Activated CD4-positive, alpha-beta T cell treated with anti-CD3 and anti-CD28 coated beads for 36 hours (primary cell): Measurements from ENCODE around the gene PXDC1. TPM values are rescaled to one million over a fixed set of nuclear protein-coding genes. Genes with fewer than 3 reads are reported as not detected.
"Not testable (repeated sequence)": the region's sequence is repeated elsewhere in the genome, so short reads cannot be mapped to it uniquely, and the experiment has no call there.

Experiments used
- ATAC-seq: fragments of 200-7000 bp; cut with Tn5 transposase; one replicate; pipeline ENCODE4 v1.10.0; 2021; ENCODE audit warnings: mild to moderate bottlenecking, moderate library complexity
- CTCF ChIA-PET: fragments of 350-600 bp; sonication (Branson Sonifier 250); formaldehyde crosslinking; loops from one replicate; lab custom pipeline; 2021; ENCODE audit warnings: antibody characterized with exemption; lab: Charles Lee
- POLR2A ChIA-PET: fragments of 350-600 bp; sonication (Branson Sonifier 250); formaldehyde crosslinking; loops from one replicate; lab custom pipeline; 2021; ENCODE audit warnings: antibody characterized with exemption, inconsistent platforms; lab: Charles Lee
- DNase-seq: peaks from one replicate; pipeline ENCODE4 v3.0.0-alpha.2; 2020
- H3K27ac Mint-ChIP-seq: one replicate; pipeline ENCODE4 v1.8.0; 2021; ENCODE audit warnings: mixed read lengths
- H3K27me3 Mint-ChIP-seq: one replicate; pipeline ENCODE4 v1.8.0; 2021; ENCODE audit warnings: mixed read lengths
- H3K36me3 Mint-ChIP-seq: one replicate; pipeline ENCODE4 v1.8.0; 2021; ENCODE audit warnings: low read depth, mixed read lengths
- H3K4me1 Mint-ChIP-seq: one replicate; pipeline ENCODE4 v1.8.0; 2021; ENCODE audit warnings: mixed read lengths
- H3K4me3 Mint-ChIP-seq: one replicate; pipeline ENCODE4 v1.8.0; 2021; ENCODE audit warnings: mild to moderate bottlenecking, moderate library complexity, mixed read lengths
- H3K9me3 Mint-ChIP-seq: one replicate; pipeline ENCODE4 v1.8.0; 2021; ENCODE audit warnings: low read depth, mixed read lengths
- intact Hi-C, 2 experiments: fragments of 100-400 bp; cut with DNase I in 1 of 2; cut with micrococcal nuclease in 1 of 2; formaldehyde crosslinking; loops; one replicate each; pipeline versions ENCODE4 v1.14.2 to v1.15.1; 2022 to 2024; cut with DNase I, micrococcal nuclease
- total RNA-seq, 2 experiments: library from RNA; stranded (reverse); gene quantifications; one replicate each; pipeline ENCODE4 v1.2.3, GENCODE V29; 2021

The PXDC1 gene
- total RNA-seq, 2 experiments from 2014 or later, result 1.6 to 2.4 TPM

DNA sequence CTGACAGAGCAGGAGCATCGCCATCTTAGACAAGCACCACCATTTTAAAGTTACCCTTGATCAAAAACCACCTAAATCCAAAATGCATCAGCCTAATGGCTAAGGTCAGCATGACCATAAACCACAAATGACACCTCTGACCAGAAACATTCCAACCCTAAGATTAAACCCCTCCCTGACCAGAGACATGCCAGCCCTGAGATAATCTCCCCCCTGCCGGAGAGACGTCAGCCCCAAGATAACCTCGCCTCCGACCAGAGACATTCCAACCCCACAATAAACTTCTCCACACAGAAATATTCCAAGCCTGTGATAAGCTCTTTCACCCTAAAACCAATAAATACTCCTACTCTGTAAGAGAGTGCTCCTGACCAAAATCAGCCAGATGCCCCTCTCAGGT lies 53.5 kb downstream of the PXDC1 start:
- H3K4me1 Mint-ChIP-seq, result no peaks in the 10 kb centered on the region
- peaks cover 6% of the 10 kb centered on the region for H3K9me3 Mint-ChIP-seq
- intact Hi-C loops, result no loop called here
- DNase-seq (no peak), ATAC-seq (no peak)
- peaks cover 12% of the 10 kb centered on the region for H3K27me3 Mint-ChIP-seq
- ChIA-PET POLR2A (no interaction called here), CTCF (no interaction called here)
- H3K36me3 Mint-ChIP-seq, result no peaks in the 10 kb centered on the region
- H3K27ac Mint-ChIP-seq, result no peak overlapping the region
- H3K4me3 Mint-ChIP-seq, result no peak overlapping the region

DNA sequence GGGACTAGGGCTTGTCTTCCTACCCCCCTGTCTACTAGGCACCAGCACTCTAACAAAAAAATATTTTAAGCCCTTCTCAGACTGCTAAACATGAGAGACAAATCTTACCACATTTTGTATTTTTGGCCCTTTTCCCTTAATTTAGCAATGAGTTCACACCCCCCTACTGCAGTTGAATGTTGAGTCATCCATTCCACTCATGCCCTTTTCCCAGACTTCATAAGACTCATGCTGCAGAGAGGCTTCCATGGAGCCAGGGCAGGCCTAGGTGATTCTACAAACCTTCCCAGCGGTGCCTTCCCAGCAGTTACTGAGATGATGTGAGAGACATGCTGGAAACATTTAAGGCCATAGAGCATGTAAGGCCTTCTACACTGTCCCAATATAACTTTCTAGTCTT lies 53.9 kb downstream of the PXDC1 start:
- no peak for DNase-seq
- H3K4me1 Mint-ChIP-seq, result no peaks in the 10 kb centered on the region
- H3K4me3 Mint-ChIP-seq, result no peak overlapping the region
- no peak overlapping the region for H3K27ac Mint-ChIP-seq
- ChIA-PET POLR2A (no interaction called here), CTCF (no interaction called here)
- peaks cover 10% of the 10 kb centered on the region for H3K27me3 Mint-ChIP-seq
- intact Hi-C loops, result no loop called here
- ATAC-seq, result no peak
- H3K9me3 Mint-ChIP-seq, result peaks cover 6% of the 10 kb centered on the region
- H3K36me3 Mint-ChIP-seq, result no peaks in the 10 kb centered on the region

DNA sequence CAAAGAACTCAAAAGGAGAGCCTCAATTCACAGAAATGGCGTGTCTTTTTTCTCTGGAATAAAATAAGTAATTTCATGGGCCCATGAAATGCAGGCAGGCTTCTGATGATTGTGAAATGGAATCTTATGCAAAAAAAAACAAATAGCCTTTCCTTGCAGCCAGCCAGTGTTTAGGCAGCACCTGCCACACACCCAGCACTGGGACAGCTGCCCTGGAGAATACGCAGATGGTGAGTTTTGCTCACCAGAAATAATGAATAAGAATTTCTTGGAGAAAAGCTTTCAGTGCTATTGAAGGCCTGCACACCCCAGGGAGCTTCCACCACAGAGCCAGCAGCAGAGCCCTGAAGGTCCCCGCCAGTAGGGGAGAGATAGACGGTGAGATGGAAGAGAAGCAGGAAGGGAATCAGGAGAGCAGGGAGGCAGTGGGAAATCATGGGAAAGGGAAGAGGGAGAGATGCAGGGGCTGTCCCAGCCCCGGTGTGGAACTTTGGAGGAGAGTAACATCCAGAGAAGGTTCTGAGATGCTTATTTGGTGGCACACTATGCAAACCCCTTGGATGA lies 54.9 kb downstream of the PXDC1 start:
- no peak overlapping the region for H3K27ac Mint-ChIP-seq

DNA sequence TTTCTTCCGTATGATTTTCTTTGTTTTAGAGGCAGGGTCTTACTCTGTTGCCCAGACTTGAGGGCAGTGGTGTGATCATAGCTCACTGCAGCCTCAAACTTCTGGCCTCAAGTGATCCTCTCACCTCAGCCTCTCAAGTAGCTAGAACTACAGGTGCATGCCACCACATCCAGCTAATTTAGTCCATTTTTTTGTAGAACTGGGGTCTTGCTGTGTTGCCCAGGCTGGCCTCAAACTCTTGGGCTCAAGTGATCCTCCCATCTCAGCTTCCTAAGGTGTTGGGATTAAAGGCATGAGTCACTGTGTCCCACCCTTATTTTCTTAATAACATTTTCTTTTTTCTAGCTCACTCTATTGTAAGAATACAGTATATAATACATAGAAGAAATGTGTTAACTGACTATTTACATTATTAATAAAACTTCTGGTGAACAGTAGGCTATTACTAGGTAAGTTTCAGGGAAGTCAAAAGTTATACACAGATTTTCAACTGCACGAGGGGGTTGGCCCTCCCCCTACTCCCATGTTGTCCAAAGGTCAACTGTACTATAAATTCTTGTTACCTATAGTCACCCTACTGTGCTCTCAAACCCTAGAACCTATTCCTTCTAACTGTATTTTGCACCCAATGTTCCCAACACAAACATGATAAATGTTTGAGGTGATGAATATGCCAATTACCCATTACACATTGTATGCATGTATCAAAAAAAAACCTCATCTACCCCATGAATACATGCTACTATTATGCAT lies 56.3 kb downstream of the PXDC1 start:
- H3K9me3 Mint-ChIP-seq, result peaks cover 6% of the 10 kb centered on the region
- no peak overlapping the region for H3K27ac Mint-ChIP-seq
- intact Hi-C loops, result no loop called here
- H3K4me3 Mint-ChIP-seq, result no peak overlapping the region
- POLR2A ChIA-PET, result interaction anchor here (0.6 kb wide), 1 partner anchor 949 kb away, joined by 5 read pairs; no protein-coding TSS in a partner anchor
- ATAC-seq (no peak), DNase-seq (no peak)
- CTCF ChIA-PET, result no interaction called here
- peaks cover 9% of the 10 kb centered on the region for H3K27me3 Mint-ChIP-seq
- H3K36me3 Mint-ChIP-seq, result no peaks in the 10 kb centered on the region
- H3K4me1 Mint-ChIP-seq, result no peaks in the 10 kb centered on the region

More for the DNA sequence above, 54.9 kb downstream of the PXDC1 start:
- ATAC-seq (no peak), DNase-seq (no peak)
- ChIA-PET POLR2A (no interaction called here), CTCF (no interaction called here)
- Mint-ChIP-seq H3K27me3 (peaks cover 9% of the 10 kb centered on the region), H3K36me3 (no peaks in the 10 kb centered on the region), H3K9me3 (peaks cover 6% of the 10 kb centered on the region), H3K4me1 (no peaks in the 10 kb centered on the region), H3K4me3 (no peak overlapping the region)
- intact Hi-C loops, result no loop called here

DNA sequence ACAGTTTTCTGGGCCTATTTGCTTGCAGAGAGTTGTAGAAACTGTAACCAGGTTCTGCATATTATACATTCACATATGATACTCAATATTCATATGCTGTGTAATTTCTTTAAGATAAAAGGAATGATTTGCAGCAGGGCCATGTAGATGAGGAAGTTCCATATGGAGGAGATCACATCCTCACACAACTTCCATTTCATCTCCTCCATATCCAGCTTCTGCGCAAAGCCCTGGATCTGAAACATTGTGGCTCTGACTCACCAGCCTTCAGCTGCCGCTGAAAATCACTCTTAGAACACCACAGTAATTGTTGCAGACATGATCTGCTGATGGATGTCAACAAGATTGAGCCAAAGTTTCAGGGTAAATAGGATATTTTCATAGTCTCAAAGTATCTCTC lies 57.7 kb downstream of the PXDC1 start:
- Mint-ChIP-seq H3K27me3 (peaks cover 9% of the 10 kb centered on the region), H3K36me3 (no peaks in the 10 kb centered on the region), H3K9me3 (peaks cover 3% of the 10 kb centered on the region), H3K27ac (no peak overlapping the region), H3K4me1 (no peaks in the 10 kb centered on the region), H3K4me3 (no peak overlapping the region)
- CTCF ChIA-PET, result interaction anchor here (0.5 to 1.2 kb wide), 3 partner anchors 14 to 307 kb away, joined by 3 read pairs; no protein-coding TSS in a partner anchor
- DNase-seq, result no peak
- ATAC-seq, result no peak
- POLR2A ChIA-PET, result no interaction called here
- intact Hi-C loops, result no loop called here

DNA sequence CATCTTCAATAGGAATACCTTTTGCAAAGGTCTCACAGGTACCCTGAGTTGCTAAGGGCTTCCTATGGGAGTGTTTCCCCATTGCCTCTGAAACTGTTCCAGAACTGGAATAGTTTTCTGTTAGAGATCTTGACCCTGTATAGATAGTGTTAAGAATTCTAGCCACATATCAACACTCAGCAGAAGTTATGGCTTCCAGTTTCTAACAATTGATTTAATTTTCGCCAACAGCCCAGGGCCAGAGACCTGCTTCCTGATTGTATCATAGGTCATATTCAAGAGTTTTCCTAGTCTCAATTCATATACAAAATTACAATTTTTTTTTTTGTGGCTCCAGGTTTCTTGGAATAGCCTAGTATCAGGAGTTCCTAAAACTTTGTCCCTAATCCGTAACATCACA lies 61.0 kb downstream of the PXDC1 start:
- CTCF ChIA-PET, result no interaction called here
- Mint-ChIP-seq H3K36me3 (no peaks in the 10 kb centered on the region), H3K27ac (no peak overlapping the region), H3K27me3 (peaks cover 6% of the 10 kb centered on the region), H3K9me3 (no peaks in the 10 kb centered on the region), H3K4me3 (no peak overlapping the region), H3K4me1 (no peaks in the 10 kb centered on the region)
- intact Hi-C loops, result no loop called here
- no peak for ATAC-seq
- POLR2A ChIA-PET, result no interaction called here
- no peak for DNase-seq

DNA sequence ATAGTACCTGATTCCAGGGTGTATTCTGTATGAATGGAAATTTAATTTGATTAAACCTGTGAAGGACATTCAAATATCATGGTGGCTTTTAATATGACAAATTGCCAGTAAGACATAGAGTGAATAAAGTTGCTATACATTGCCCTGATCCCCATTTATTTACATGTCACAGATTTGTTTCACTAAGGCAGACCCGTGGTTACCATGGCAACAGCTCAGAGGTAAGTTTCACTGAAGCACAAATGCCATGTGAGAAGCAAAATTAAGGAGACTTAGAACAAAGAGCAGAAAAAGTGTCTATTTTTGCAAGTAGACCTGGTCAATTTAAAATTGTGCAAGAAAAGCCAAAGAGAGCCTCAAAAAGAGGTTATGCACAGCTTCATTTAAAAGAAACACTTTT lies 63.7 kb downstream of the PXDC1 start:
- no peak overlapping the region for H3K4me3 Mint-ChIP-seq
- ChIA-PET POLR2A (no interaction called here), CTCF (no interaction called here)
- H3K36me3 Mint-ChIP-seq, result no peaks in the 10 kb centered on the region
- H3K27me3 Mint-ChIP-seq, result peaks cover 5% of the 10 kb centered on the region
- intact Hi-C loops, result no loop called here
- no peak for ATAC-seq
- H3K27ac Mint-ChIP-seq, result no peak overlapping the region
- DNase-seq, result no peak
- no peaks in the 10 kb centered on the region for H3K4me1 Mint-ChIP-seq
- no peaks in the 10 kb centered on the region for H3K9me3 Mint-ChIP-seq

DNA sequence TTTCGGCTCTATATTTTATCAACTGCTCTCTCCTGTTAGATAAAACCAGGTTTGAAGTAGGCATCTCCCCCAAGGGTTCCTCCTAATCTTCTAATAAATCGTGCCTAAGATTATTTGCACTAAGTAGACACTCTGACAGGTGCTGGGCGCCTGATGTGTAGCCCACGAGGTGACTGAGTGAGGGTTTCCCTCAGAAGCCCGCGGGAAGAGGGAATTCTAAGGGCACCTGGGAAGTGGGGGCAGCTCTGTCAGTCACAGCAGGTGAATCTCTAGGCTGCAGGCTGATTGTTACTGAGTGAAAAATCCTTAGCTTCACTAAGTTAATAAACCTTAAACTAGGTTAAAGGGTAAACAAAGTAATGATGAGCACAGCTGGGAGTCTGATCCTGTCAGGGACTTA lies 68.2 kb downstream of the PXDC1 start:
- H3K36me3 Mint-ChIP-seq, result no peaks in the 10 kb centered on the region

DNA sequence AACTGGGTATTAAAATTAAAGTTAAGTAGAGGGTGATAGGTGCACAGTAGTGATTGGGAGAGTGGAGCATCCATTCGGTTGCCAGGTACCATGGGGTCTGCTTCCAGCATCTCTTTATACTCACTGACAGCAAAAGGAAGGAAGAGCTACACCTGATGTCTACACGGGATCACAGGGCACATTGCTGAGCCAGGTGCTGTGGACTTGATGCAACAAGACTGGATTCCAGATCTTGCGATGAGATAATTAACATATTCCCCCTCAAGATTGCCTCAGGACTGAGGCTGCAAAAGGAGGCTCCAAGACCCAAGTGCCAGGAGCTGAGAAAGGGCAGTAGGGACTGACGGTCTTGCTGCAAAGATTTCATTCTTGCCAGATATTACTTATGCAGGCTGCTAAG lies 72.6 kb downstream of the PXDC1 start:
- DNase-seq (no peak), ATAC-seq (no peak)
- ChIA-PET CTCF (no interaction called here), POLR2A (no interaction called here)
- Mint-ChIP-seq H3K36me3 (no peaks in the 10 kb centered on the region), H3K9me3 (no peaks in the 10 kb centered on the region), H3K27me3 (peaks cover 21% of the 10 kb centered on the region), H3K4me3 (no peak overlapping the region), H3K27ac (no peak overlapping the region), H3K4me1 (no peaks in the 10 kb centered on the region)
- intact Hi-C loops, result no loop called here

More for the DNA sequence above, 68.2 kb downstream of the PXDC1 start:
- H3K4me3 Mint-ChIP-seq, result no peak overlapping the region
- H3K27me3 Mint-ChIP-seq, result peaks cover 20% of the 10 kb centered on the region
- ATAC-seq (no peak), DNase-seq (no peak)
- H3K9me3 Mint-ChIP-seq, result no peaks in the 10 kb centered on the region
- ChIA-PET CTCF (no interaction called here), POLR2A (no interaction called here)
- no peak overlapping the region for H3K27ac Mint-ChIP-seq
- intact Hi-C loops, result no loop called here
- no peaks in the 10 kb centered on the region for H3K4me1 Mint-ChIP-seq

DNA sequence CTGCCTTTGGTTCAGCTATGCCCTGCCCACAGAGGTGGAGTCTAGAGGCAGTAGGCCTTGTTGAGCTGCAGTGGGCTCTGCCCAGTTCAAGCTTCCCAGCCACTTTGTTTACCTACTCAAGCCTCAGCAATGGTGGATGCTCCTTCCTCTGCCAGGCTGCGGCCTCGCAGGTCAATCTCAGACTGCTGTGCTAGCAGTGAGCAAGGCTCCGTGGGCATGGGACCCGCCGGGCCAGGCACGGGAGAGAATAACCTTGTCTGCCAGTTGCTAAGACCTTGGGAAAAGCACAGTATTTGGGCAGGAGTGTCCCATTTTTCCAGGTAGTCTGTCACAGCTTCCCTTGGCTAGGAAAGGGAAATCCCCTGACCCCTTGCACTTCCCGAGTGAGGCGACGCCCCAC lies 73.8 kb downstream of the PXDC1 start:
- POLR2A ChIA-PET, H3K36me3 Mint-ChIP-seq, H3K27ac Mint-ChIP-seq, intact Hi-C loops, H3K9me3 Mint-ChIP-seq, DNase-seq, CTCF ChIA-PET, ATAC-seq, H3K4me3 Mint-ChIP-seq, H3K4me1 Mint-ChIP-seq: not testable (repeated sequence)
- peaks cover 21% of the 10 kb centered on the region for H3K27me3 Mint-ChIP-seq

DNA sequence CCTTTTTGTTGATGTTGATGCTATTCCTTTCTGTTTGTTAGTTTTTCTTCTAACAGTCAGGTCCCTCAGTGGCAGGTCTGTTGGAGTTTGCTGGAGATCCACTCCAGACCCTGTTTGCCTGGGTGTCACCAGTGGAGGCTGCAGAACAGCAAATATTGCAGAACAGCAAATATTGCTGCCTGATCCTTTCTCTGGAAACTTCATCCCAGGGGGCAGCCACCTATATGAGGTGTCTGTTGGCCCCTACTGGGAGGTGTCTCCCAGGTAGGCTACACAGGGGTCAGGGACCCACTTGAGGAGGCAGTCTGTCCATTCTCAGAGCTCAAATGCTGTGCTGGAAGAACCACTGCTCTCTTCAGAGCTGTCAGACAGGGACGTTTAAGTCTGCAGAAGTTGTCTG lies 74.2 kb downstream of the PXDC1 start:
- POLR2A ChIA-PET, DNase-seq, H3K27ac Mint-ChIP-seq, intact Hi-C loops, H3K9me3 Mint-ChIP-seq, H3K4me3 Mint-ChIP-seq, ATAC-seq, H3K4me1 Mint-ChIP-seq, H3K36me3 Mint-ChIP-seq: not testable (repeated sequence)
- CTCF ChIA-PET, result interaction anchor here (1.0 kb wide), 1 partner anchor 8 kb away, joined by 3 read pairs; no protein-coding TSS in a partner anchor
- H3K27me3 Mint-ChIP-seq, result peaks cover 17% of the 10 kb centered on the region
